Endodermal cell (in vitro differentiated cells): ENCODE measurements around the gene SLFN5. TPM values are rescaled to one million over a fixed set of nuclear protein-coding genes. Genes with fewer than 3 reads are reported as not detected.

Experiments used
- DNase-seq: peaks from one replicate; pipeline ENCODE4 v3.0.0-alpha.2; 2017
- H3K27ac ChIP-seq: 2 replicates; pipeline ENCODE4 v1.5.1; 2013; ENCODE audit warnings: mild to moderate bottlenecking, low read depth, low read length, moderate library complexity
- H3K27me3 ChIP-seq: 2 replicates; pipeline ENCODE4 v1.6.1; 2013; ENCODE audit warnings: mild to moderate bottlenecking, low read length, moderate library complexity; ENCODE audit not compliant: insufficient read depth, control insufficient read depth, poor library complexity, severe bottlenecking
- H3K36me3 ChIP-seq: 2 replicates; pipeline ENCODE4 v1.7.0; 2013; ENCODE audit warnings: mild to moderate bottlenecking, low read length, moderate library complexity; ENCODE audit not compliant: control insufficient read depth, insufficient read depth
- H3K4me1 ChIP-seq: one replicate; pipeline ENCODE4 v1.7.0; 2013; ENCODE audit warnings: low read length; ENCODE audit not compliant: control insufficient read depth, insufficient read depth
- H3K4me3 ChIP-seq: 2 replicates; pipeline ENCODE4 v1.5.1; 2013; ENCODE audit warnings: mild to moderate bottlenecking, low read length, moderate library complexity
- H3K9ac ChIP-seq: 2 replicates; pipeline ENCODE4 v1.6.1; 2013; ENCODE audit warnings: mild to moderate bottlenecking, low read length, moderate library complexity; ENCODE audit not compliant: poor library complexity, severe bottlenecking; ENCODE audit errors: extremely low read depth
- H3K9me3 ChIP-seq: 2 replicates; pipeline ENCODE4 v1.6.1; 2013; ENCODE audit warnings: mild to moderate bottlenecking, low read length, moderate library complexity; ENCODE audit not compliant: control insufficient read depth
- H3K27ac Mint-ChIP-seq: 2 replicates; pipeline ENCODE4 v1.8.0; 2020; ENCODE audit warnings: mixed read lengths
- H3K27me3 Mint-ChIP-seq: 2 replicates; pipeline ENCODE4 v1.8.0; 2021; ENCODE audit warnings: mild to moderate bottlenecking, mixed read lengths; ENCODE audit not compliant: insufficient read depth
- H3K36me3 Mint-ChIP-seq: 2 replicates; pipeline ENCODE4 v1.8.0; 2020; ENCODE audit warnings: low read depth, mixed read lengths
- H3K4me1 Mint-ChIP-seq: 2 replicates; pipeline ENCODE4 v1.8.0; 2020; ENCODE audit warnings: mixed read lengths
- H3K4me3 Mint-ChIP-seq: 2 replicates; pipeline ENCODE4 v1.8.0; 2020; ENCODE audit warnings: mild to moderate bottlenecking, moderate library complexity, mixed read lengths
- H3K9me3 Mint-ChIP-seq: 2 replicates; pipeline ENCODE4 v1.8.0; 2020; ENCODE audit warnings: mild to moderate bottlenecking, mixed read lengths
- WGBS, 2 experiments: methylation state at CpG; one replicate each; pipeline versions ENCODE4 v1.1.5 to v1.1.7; 2013; ENCODE audit warnings: missing lambda C conversion rate in 2 of 2, mixed read lengths in 1 of 2; ENCODE audit not compliant: insufficient coverage in 1 of 2, insufficient read length in 1 of 2; 5-methylcytosine and 5-hydroxymethylcytosine counted together
- total RNA-seq, 2 donors: library from RNA; stranded (reverse); fragmentation: NEBNext Ultra II Directional in 1 of 2; extraction: Animal tissue kit (Norgen Biotek cat#: 25700) in 1 of 2; gene quantifications; 2 replicates in 1 of 2; 3 replicates in 1 of 2; pipeline ENCODE4 v1.2.1, GENCODE V29; 2021
- TF ChIP-seq, protein P1 (sequence below): fragments of 200-600 bp; sonication (generic); conservative IDR thresholded peaks from 2 replicates; pipeline ENCODE4 v1.5.0; 2021; ENCODE audit warnings: antibody characterized with exemption, mild to moderate bottlenecking

SLFN5 gene
- total RNA-seq, 2 donors from 2014 or later = 12.4 TPM

DNA sequence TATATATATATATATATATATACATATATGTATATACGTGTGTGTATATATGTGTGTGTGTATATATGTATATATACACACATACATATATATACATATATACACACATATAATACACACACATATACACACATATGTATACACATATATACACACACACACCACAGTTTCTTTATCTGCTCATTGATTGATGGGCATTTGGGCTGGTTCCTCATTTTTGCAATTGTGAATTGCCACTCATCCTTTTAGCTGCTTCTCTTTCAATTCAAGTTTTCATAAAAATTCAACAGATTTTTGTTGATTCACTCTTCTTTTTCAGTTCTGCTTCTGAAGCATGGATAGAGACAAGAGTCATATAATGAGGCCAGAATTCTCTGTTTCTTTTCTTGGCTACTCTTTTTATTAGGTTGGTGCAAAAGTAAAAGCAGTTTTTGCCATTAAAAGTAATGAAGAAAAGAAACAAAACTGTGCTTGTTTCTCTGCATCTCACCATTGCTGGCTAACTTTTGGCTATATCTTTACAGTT is 44.5 kb downstream of the SLFN5 start:
- no peaks in the 10 kb centered on the region for H3K4me1 ChIP-seq
- no peaks in the 10 kb centered on the region for H3K27me3 ChIP-seq
- no peaks in the 10 kb centered on the region for H3K9me3 ChIP-seq
- H3K4me3 Mint-ChIP-seq = no peak overlapping the region
- no peak for DNase-seq
- H3K9me3 Mint-ChIP-seq = peaks cover 1% of the 10 kb centered on the region
- no peak overlapping the region for H3K4me3 ChIP-seq
- no CpG with 5 or more reads among the region's 1 CpG for WGBS, 2 experiments
- TF ChIP-seq, protein P1, sequence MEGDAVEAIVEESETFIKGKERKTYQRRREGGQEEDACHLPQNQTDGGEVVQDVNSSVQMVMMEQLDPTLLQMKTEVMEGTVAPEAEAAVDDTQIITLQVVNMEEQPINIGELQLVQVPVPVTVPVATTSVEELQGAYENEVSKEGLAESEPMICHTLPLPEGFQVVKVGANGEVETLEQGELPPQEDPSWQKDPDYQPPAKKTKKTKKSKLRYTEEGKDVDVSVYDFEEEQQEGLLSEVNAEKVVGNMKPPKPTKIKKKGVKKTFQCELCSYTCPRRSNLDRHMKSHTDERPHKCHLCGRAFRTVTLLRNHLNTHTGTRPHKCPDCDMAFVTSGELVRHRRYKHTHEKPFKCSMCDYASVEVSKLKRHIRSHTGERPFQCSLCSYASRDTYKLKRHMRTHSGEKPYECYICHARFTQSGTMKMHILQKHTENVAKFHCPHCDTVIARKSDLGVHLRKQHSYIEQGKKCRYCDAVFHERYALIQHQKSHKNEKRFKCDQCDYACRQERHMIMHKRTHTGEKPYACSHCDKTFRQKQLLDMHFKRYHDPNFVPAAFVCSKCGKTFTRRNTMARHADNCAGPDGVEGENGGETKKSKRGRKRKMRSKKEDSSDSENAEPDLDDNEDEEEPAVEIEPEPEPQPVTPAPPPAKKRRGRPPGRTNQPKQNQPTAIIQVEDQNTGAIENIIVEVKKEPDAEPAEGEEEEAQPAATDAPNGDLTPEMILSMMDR = no peak
- H3K36me3 Mint-ChIP-seq = no peaks in the 10 kb centered on the region
- H3K36me3 ChIP-seq = no peaks in the 10 kb centered on the region
- H3K27me3 Mint-ChIP-seq = peaks cover 23% of the 10 kb centered on the region
- no peak overlapping the region for H3K27ac ChIP-seq
- H3K27ac Mint-ChIP-seq = no peak overlapping the region
- H3K9ac ChIP-seq = no peak overlapping the region
- no peaks in the 10 kb centered on the region for H3K4me1 Mint-ChIP-seq

DNA sequence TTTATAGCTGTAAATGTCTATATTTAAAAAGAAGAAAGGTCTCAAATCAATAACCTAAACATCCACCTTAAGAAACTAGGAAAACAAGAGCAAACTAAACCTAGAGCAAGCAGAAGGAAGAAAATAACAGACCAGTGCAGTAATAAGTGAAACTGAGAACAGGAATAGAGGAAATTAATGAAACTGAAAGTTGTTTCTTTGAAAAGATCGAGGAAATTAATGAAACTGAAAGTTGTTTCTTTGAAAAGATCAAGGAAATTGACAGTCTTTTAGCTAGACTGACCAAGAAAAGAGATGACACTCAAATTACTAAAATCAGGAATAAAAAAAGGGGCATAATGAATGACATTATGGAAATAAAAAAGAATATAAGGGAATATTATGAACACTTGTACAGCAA is 46.4 kb downstream of the SLFN5 start:
- TF ChIP-seq, protein P1 = no peak
- Histone ChIP-seq H3K4me3 (no peak overlapping the region), H3K27me3 (no peaks in the 10 kb centered on the region), H3K9me3 (no peaks in the 10 kb centered on the region), H3K4me1 (no peaks in the 10 kb centered on the region), H3K36me3 (no peaks in the 10 kb centered on the region), H3K9ac (no peak overlapping the region), H3K27ac (no peak overlapping the region)
- Mint-ChIP-seq H3K4me1 (peaks cover 4% of the 10 kb centered on the region), H3K4me3 (no peak overlapping the region), H3K27me3 (peaks cover 18% of the 10 kb centered on the region), H3K9me3 (peaks cover 1% of the 10 kb centered on the region), H3K36me3 (no peaks in the 10 kb centered on the region), H3K27ac (no peak overlapping the region)
- 74 to 82% methylated on average over 1 of the region's 1 CpG for WGBS, 2 experiments
- no peak for DNase-seq

DNA sequence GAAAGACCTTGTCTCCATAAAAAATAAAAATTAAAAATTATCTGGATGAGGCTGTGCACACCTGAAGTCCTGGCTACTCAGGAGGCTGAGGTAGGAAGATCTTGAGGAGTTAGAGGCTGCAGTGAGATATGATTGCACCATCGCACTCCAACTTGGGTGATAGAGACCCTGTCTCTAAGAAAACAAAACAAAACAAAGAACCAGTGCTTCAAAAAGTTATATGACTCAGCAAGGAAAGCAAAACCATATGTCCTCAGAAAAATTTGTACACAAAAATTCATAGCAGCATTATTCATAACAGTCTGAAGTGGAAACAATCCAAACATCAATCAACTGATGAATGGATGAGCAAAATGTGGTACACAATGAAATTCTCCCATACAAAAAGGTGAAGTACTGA is 48.9 kb downstream of the SLFN5 start:
- no peak overlapping the region for H3K4me3 ChIP-seq
- H3K4me1 ChIP-seq = no peaks in the 10 kb centered on the region
- Mint-ChIP-seq H3K9me3 (peaks cover 17% of the 10 kb centered on the region), H3K4me1 (peaks cover 4% of the 10 kb centered on the region), H3K36me3 (no peaks in the 10 kb centered on the region), H3K4me3 (no peak overlapping the region), H3K27ac (no peak overlapping the region), H3K27me3 (peaks cover 19% of the 10 kb centered on the region)
- no peaks in the 10 kb centered on the region for H3K36me3 ChIP-seq
- no peak overlapping the region for H3K27ac ChIP-seq
- DNase-seq = no peak
- TF ChIP-seq, protein P1 = no peak
- H3K27me3 ChIP-seq = no peaks in the 10 kb centered on the region
- peaks cover 14% of the 10 kb centered on the region for H3K9me3 ChIP-seq
- 89 to 100% methylated on average over 1 of the region's 1 CpG for WGBS, 2 experiments
- no peak overlapping the region for H3K9ac ChIP-seq
